ENCODE results near the gene KRT82.
A peak's percentile ranks its signal among the peaks of the same experiment; 100 is the strongest.

KRT82 gene

DNA sequence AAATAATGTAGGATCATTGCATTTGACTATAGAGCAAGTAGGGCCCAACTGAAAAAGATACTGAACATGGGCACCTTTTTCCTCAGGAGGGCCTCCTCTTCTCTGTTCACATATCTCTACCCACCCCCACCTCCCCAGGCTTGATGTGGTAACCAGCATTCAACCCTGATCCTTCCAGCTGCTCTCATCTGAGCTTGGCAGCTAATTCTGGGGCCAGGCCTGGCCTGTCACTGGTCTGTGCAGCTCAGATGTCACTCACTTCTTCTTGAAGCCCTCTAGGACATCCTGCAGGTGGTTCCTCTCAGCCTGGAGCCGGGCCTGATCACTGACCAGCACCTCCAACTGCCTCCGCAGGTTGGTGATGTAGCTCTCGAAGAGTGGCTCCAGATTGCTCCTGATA, 22.8 kb downstream of the KRT82 start:
- Histone ChIP-seq H3K27me3 (ENCODE audit: control insufficient read depth, insufficient read depth, low read length) (no peaks in the 10 kb centered on the region), H3K27ac (ENCODE audit: low read length) (no peak overlapping the region), H3K36me3 (ENCODE audit: control insufficient read depth, insufficient read depth, low read length) (no peaks in the 10 kb centered on the region), H3K9me3 (ENCODE audit: control insufficient read depth, insufficient read depth, low read length) (no peaks in the 10 kb centered on the region), H3K4me3 (ENCODE audit: low read length) (no peak overlapping the region), H3K4me1 (ENCODE audit: control insufficient read depth, insufficient read depth, low read length) (no peaks in the 10 kb centered on the region)
- WGBS (ENCODE audit: insufficient coverage, insufficient read length): no CpG with 5 or more reads among the region's 3 CpGs
- no peak for DNase-seq (ENCODE audit: low read depth, low spot score)

DNA sequence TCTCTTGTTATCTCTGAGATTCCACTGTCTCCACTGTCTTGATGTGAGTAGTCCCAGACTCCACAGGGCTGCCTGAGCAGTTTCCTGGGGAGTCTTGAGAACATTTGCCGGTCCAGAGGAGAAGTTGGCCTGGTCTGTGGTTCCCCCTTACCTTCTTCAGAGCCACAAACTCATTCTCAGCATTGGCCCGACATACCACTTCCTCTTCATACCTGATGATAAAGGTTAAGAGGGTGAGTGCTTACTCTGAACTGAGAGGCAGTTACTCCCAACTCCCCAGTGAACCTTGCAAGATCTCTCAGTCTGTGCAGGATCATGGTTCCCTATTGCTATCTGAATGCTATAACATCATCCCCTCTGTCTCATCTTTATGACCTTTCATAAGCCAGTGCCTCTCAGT, 23.3 kb downstream of the KRT82 start:
- Histone ChIP-seq H3K9me3 (ENCODE audit: control insufficient read depth, insufficient read depth, low read length) (no peaks in the 10 kb centered on the region), H3K4me3 (ENCODE audit: low read length) (no peak overlapping the region), H3K4me1 (ENCODE audit: control insufficient read depth, insufficient read depth, low read length) (no peaks in the 10 kb centered on the region; the same call in 1 of the 2 replicates), H3K27ac (ENCODE audit: low read length) (no peak overlapping the region), H3K27me3 (ENCODE audit: control insufficient read depth, insufficient read depth, low read length) (no peaks in the 10 kb centered on the region), H3K36me3 (ENCODE audit: control insufficient read depth, insufficient read depth, low read length) (no peaks in the 10 kb centered on the region)
- DNase-seq (ENCODE audit: low read depth, low spot score): no peak
- no CpG with 5 or more reads among the region's 2 CpGs for WGBS (ENCODE audit: insufficient coverage, insufficient read length)

DNA sequence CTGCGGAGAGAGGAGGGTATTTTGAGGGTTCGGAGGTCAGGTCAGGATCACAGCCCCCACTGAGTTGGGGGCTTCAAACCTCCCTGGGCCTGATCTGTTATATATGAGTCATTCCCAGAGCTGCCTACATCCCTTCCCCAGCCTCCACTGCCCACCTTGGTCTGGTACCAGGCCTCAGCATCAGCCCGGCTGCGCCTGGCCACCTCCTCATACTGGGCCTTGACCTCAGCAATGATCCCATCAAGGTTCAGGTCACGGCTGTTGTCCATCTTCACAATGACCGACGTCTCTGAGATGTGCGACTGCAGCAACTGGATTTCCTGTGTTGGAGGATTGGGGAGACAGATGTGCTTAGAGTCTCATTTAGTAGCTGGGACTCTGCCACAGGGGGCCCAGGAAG, 24.9 kb downstream of the KRT82 start:
- no peaks in the 10 kb centered on the region for H3K36me3 ChIP-seq (ENCODE audit: control insufficient read depth, insufficient read depth, low read length)
- WGBS (ENCODE audit: insufficient coverage, insufficient read length): no CpG with 5 or more reads among the region's 8 CpGs
- H3K27ac ChIP-seq (ENCODE audit: low read length): no peak overlapping the region
- no peaks in the 10 kb centered on the region for H3K9me3 ChIP-seq (ENCODE audit: control insufficient read depth, insufficient read depth, low read length)
- H3K4me3 ChIP-seq (ENCODE audit: low read length): no peak overlapping the region
- H3K4me1 ChIP-seq (ENCODE audit: control insufficient read depth, insufficient read depth, low read length): no peaks in the 10 kb centered on the region; the same call in 1 of the 2 replicates
- no peak for DNase-seq (ENCODE audit: low read depth, low spot score)
- H3K27me3 ChIP-seq (ENCODE audit: control insufficient read depth, insufficient read depth, low read length): no peaks in the 10 kb centered on the region

DNA sequence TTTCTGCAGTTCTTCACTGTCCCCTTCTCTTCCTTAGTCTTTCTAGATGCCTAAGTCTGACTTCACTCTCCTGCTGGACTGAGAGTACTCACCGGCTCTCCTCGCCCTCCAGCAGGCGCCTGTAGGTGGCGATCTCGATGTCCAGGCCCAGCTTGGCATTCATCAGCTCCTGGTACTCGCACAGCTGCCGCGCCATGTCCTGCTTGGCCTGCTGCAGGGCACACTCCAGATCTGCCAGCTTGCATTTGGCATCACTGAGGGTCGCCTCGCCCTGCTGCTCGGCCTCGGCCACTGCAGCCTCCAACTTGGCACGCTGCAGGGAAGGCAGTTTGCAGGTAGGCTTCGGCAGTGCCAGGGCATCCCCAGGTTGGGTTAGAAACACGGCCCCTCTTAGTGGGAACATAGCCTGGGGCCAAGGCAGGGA, 25.9 kb downstream of the KRT82 start:
- WGBS (ENCODE audit: insufficient coverage, insufficient read length): no CpG with 5 or more reads among the region's 15 CpGs
- no peak overlapping the region for H3K27ac ChIP-seq (ENCODE audit: low read length)
- H3K36me3 ChIP-seq (ENCODE audit: control insufficient read depth, insufficient read depth, low read length): no peaks in the 10 kb centered on the region
- H3K4me1 ChIP-seq (ENCODE audit: control insufficient read depth, insufficient read depth, low read length): no peaks in the 10 kb centered on the region; the same call in 1 of the 2 replicates
- no peaks in the 10 kb centered on the region for H3K27me3 ChIP-seq (ENCODE audit: control insufficient read depth, insufficient read depth, low read length)
- no peak overlapping the region for H3K4me3 ChIP-seq (ENCODE audit: low read length)
- H3K9me3 ChIP-seq (ENCODE audit: control insufficient read depth, insufficient read depth, low read length): no peaks in the 10 kb centered on the region
- peak; percentile 18 for DNase-seq (ENCODE audit: low read depth, low spot score)

DNA sequence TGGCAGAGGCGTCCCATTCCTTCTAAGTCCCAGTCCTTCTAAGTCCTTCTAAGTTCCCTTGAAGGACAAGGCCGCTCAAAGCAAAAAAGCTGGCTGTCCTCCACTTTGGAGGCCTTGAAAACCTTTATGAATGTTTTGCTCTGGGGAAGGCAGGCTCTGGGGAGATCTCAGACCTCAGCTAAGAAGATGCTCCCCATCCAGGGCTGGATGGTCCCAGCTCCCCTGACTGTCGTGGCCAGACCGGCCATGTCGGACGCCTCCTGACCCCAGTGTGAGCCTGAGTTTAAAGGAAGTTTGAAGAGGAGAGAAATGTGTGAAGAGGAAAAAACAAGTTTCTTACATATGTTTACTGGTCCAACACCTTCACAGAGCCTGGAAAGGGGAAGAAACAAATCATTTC, 26.6 kb downstream of the KRT82 start:
- no peak for DNase-seq (ENCODE audit: low read depth, low spot score)
- no CpG with 5 or more reads among the region's 6 CpGs for WGBS (ENCODE audit: insufficient coverage, insufficient read length)
- H3K27me3 ChIP-seq (ENCODE audit: control insufficient read depth, insufficient read depth, low read length): no peaks in the 10 kb centered on the region

DNA sequence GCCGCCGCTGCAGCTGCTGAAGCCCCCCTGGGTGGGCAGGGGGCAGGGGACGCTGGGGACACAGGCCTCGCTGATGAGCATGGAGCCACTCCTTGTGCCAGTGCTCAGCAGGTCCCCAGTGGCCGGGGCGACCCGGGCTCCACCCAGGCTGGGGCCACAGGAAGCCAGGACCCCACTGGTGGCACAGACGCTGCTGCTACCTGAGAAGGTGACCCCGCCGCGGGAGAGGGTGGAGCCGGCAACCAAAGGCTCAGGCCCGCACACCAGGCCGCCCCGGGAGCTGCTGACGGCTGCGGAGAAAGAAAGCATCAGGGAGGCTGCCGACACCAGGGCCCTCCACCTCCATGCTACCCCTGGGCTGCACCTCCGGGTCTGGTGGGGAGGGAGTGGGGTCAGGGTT, 28.0 kb downstream of the KRT82 start:
- H3K9me3 ChIP-seq (ENCODE audit: control insufficient read depth, insufficient read depth, low read length): no peaks in the 10 kb centered on the region
- no peaks in the 10 kb centered on the region for H3K36me3 ChIP-seq (ENCODE audit: control insufficient read depth, insufficient read depth, low read length)
- H3K4me1 ChIP-seq (ENCODE audit: control insufficient read depth, insufficient read depth, low read length): no peaks in the 10 kb centered on the region; the same call in 1 of the 2 replicates
- no CpG with 5 or more reads among the region's 19 CpGs for WGBS (ENCODE audit: insufficient coverage, insufficient read length)
- no peaks in the 10 kb centered on the region for H3K27me3 ChIP-seq (ENCODE audit: control insufficient read depth, insufficient read depth, low read length)
- no peak overlapping the region for H3K27ac ChIP-seq (ENCODE audit: low read length)
- DNase-seq (ENCODE audit: low read depth, low spot score): no peak
- H3K4me3 ChIP-seq (ENCODE audit: low read length): no peak overlapping the region

More for the DNA sequence above, 26.6 kb downstream of the KRT82 start:
- H3K36me3 ChIP-seq (ENCODE audit: control insufficient read depth, insufficient read depth, low read length): no peaks in the 10 kb centered on the region
- no peak overlapping the region for H3K4me3 ChIP-seq (ENCODE audit: low read length)
- H3K9me3 ChIP-seq (ENCODE audit: control insufficient read depth, insufficient read depth, low read length): no peaks in the 10 kb centered on the region
- H3K27ac ChIP-seq (ENCODE audit: low read length): no peak overlapping the region
- no peaks in the 10 kb centered on the region; the same call in 1 of the 2 replicates for H3K4me1 ChIP-seq (ENCODE audit: control insufficient read depth, insufficient read depth, low read length)

DNA sequence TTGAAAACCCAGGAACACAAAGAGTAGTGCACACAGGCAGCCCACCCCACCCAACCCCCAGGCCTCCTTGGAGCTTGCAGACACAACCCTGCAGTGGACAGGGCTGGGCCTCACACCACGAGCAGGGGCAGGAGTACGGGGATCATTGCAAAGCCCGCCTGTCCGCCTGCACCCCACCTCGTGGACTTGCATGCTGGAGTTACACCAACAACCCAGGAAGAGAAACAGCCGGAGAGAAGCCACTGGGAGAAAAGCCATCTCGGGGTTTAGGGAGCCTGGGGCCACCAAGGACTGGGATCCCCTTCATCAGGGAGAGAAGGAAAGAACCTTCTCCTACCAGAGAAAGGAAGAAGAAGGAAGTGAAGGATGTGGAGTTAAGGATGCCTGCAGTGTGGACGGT, 28.9 kb downstream of the KRT82 start:
- Histone ChIP-seq H3K27me3 (ENCODE audit: control insufficient read depth, insufficient read depth, low read length) (no peaks in the 10 kb centered on the region), H3K9me3 (ENCODE audit: control insufficient read depth, insufficient read depth, low read length) (no peaks in the 10 kb centered on the region), H3K4me3 (ENCODE audit: low read length) (no peak overlapping the region), H3K4me1 (ENCODE audit: control insufficient read depth, insufficient read depth, low read length) (no peaks in the 10 kb centered on the region; the same call in 1 of the 2 replicates), H3K36me3 (ENCODE audit: control insufficient read depth, insufficient read depth, low read length) (no peaks in the 10 kb centered on the region), H3K27ac (ENCODE audit: low read length) (no peak overlapping the region)
- DNase-seq (ENCODE audit: low read depth, low spot score): no peak
- WGBS (ENCODE audit: insufficient coverage, insufficient read length): no CpG with 5 or more reads among the region's 8 CpGs

DNA sequence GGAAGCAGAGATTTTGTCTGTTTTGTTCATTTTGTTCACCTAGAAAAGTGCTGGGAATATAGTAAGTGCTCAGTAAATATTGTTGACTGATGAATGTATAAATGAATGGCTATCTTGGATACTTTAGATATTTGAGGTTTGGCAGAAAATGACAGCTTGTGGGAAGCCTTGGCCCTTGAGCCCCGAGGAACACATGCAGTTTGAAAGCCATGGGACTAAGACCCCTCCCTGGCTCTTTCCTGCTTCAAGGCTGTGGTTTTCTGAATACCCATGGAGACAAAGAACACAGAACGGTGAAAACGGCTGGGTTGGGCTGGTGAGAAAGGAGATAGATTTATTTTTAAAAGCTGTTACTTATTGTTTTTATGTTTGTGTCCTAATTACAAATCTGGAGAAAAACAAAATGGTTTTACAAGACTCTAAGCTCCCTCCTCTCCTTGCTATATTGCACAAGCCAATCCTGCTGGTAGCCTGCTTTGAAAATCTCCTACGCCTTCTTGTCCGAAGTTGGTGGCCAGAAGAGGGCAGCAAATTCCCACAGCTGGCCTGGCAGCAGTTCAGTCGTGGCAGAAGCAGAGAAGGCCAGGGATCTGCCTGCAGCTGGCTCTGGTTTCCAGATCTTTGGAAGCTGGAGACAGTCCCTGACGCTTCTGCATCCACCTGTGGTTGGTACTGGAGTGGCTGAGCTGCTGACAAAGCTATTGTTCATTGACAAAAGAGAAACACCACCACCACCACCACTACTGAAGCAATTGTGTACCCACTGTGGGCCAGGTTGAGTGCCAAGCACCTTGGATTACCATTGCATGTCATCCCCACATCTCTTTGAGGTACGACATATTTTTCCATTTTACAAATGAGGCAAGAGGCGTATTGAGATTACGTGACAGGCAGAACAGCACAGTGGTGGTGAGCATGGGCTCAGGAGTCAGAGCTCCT, 33.6 kb downstream of the KRT82 start:
- DNase-seq (ENCODE audit: low read depth, low spot score): peak; percentile 47
- Histone ChIP-seq H3K9me3 (ENCODE audit: control insufficient read depth, insufficient read depth, low read length) (no peaks in the 10 kb centered on the region), H3K36me3 (ENCODE audit: control insufficient read depth, insufficient read depth, low read length) (no peaks in the 10 kb centered on the region), H3K27me3 (ENCODE audit: control insufficient read depth, insufficient read depth, low read length) (no peaks in the 10 kb centered on the region), H3K4me3 (ENCODE audit: low read length) (no peak overlapping the region), H3K4me1 (ENCODE audit: control insufficient read depth, insufficient read depth, low read length) (no peaks in the 10 kb centered on the region), H3K27ac (ENCODE audit: low read length) (no peak overlapping the region)
- no CpG with 5 or more reads among the region's 10 CpGs for WGBS (ENCODE audit: insufficient coverage, insufficient read length)

DNA sequence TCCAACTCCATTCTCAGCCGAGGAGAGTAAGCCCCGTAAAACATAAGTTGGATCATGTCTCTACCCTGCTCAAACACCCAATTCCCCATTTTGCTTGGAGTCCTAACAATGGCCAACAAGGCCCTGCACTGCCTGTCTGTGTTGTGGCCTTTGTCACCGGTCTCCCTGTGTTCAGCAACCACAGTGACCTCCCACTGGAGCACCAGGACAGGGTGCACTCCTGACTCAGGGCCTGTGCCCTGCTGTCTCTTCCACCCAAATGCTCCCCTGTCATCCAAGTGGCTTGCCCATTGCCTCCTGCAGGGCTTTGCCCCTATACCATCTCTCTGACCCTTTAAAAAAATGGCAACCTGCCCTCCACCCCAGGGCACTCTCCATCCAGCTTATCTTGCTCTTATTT, 34.4 kb downstream of the KRT82 start:
- Histone ChIP-seq H3K27me3 (ENCODE audit: control insufficient read depth, insufficient read depth, low read length) (no peaks in the 10 kb centered on the region), H3K27ac (ENCODE audit: low read length) (no peak overlapping the region)
- WGBS (ENCODE audit: insufficient coverage, insufficient read length): no CpG with 5 or more reads among the region's 3 CpGs

DNA sequence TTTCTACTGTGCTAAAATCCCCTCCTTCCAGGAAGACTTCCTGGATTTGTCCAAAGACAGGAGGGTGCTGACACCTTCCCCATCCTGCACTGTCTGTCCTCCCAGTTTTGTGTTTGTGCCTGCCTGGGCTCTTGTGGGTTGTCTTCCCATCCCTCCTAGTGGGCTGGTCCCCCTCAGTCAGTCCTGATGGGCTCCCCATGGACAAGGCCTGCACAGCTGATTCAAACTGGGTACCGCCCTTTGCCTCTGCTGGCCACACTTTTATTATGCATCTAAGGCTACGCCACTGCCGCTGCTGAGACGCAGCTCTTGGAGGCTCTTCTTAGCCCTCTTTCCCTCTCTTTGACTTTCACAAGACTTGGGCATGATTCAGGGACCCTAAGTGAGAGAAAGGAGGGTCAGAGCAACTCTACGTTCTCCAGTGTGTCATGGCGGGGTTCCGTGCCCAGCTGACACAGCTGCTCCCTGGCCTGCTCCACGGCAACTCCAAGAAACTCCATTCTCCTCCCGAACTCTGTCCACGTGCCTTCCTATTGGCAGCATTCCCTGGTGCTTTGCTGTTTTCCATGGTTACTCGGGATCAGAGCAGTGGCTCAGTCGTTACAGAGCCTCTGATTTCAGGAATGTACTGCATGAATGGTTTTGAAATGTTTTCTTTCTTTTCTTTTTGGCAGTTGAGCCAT, 35.1 kb downstream of the KRT82 start:
- WGBS (ENCODE audit: insufficient coverage, insufficient read length): no CpG with 5 or more reads among the region's 12 CpGs
- H3K36me3 ChIP-seq (ENCODE audit: control insufficient read depth, insufficient read depth, low read length): no peaks in the 10 kb centered on the region
- H3K27me3 ChIP-seq (ENCODE audit: control insufficient read depth, insufficient read depth, low read length): no peaks in the 10 kb centered on the region
- H3K4me3 ChIP-seq (ENCODE audit: low read length): no peak overlapping the region
- H3K27ac ChIP-seq (ENCODE audit: low read length): no peak overlapping the region
- H3K9me3 ChIP-seq (ENCODE audit: control insufficient read depth, insufficient read depth, low read length): no peaks in the 10 kb centered on the region
- no peaks in the 10 kb centered on the region for H3K4me1 ChIP-seq (ENCODE audit: control insufficient read depth, insufficient read depth, low read length)
- no peak for DNase-seq (ENCODE audit: low read depth, low spot score)

More for the DNA sequence above, 34.4 kb downstream of the KRT82 start:
- no peaks in the 10 kb centered on the region for H3K36me3 ChIP-seq (ENCODE audit: control insufficient read depth, insufficient read depth, low read length)
- no peak for DNase-seq (ENCODE audit: low read depth, low spot score)
- H3K4me1 ChIP-seq (ENCODE audit: control insufficient read depth, insufficient read depth, low read length): no peaks in the 10 kb centered on the region
- no peaks in the 10 kb centered on the region for H3K9me3 ChIP-seq (ENCODE audit: control insufficient read depth, insufficient read depth, low read length)
- H3K4me3 ChIP-seq (ENCODE audit: low read length): no peak overlapping the region
